ENCODE results near the gene MGA.
"Not testable (repeated sequence)": the region's sequence is repeated elsewhere in the genome, so short reads cannot be mapped to it uniquely, and the experiment has no call there.

MGA gene

DNA sequence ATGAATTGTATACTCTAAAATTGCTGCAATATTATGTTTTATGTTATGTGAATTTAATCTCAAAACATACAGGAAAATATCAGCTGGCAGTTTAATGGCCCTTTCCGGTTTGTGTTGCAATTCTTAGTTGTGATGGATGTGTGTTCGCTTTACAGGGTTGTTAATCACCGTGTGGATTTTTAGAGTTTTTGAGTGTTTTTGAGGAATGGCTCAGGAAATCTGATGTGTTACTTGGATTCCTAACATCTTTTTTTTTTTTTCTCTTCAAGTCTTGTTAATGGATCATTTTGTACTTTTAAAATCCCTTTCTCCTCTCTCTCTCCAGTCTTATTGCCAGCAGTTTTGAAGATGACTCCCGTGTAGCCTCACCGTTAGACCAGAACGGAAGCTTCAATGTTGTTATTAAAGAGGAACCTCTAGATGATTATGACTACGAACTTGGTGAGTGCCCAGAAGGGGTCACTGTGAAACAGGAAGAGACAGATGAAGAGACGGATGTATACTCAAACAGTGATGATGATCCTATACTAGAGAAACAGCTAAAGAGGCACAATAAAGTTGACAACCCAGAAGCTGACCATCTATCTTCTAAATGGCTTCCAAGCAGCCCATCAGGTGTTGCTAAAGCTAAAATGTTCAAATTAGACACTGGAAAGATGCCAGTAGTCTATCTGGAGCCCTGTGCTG lies 35.7 kb downstream of the MGA start:
- in situ Hi-C loops (cut with MboI; ENCODE audit: low pct_unique_long_range_greater_than_20kb, low sequenced_read_pairs): no loop called here
- DNase-seq: peak; percentile 90

DNA sequence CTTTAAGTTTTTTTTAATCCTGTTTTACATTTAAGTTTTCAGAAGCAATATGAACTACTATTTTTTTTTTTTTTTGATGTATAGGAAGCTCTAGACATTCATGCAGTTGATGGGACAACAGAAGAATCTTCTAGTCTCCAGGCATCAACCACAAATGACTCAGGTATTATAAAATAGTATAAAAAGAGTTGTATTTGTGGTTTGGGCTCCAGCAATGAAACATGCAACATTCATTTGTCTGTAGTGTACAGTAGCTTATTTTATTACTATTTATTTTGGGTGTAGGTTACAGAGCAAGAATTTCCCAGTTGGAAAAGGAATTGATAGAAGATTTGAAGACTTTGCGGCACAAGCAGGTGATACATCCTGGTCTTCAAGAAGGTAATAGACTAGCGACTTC lies 38.6 kb downstream of the MGA start:
- in situ Hi-C loops (cut with MboI; ENCODE audit: low pct_unique_long_range_greater_than_20kb, low sequenced_read_pairs): no loop called here
- DNase-seq: no peak

- DNase-seq: no peak
- in situ Hi-C loops (cut with MboI; ENCODE audit: low pct_unique_long_range_greater_than_20kb, low sequenced_read_pairs): no loop called here
Measured at GRCh38 chr15:41703120-41703519, 42.9 kb downstream of the MGA start.

- no peak for DNase-seq
- in situ Hi-C loops (cut with MboI; ENCODE audit: low pct_unique_long_range_greater_than_20kb, low sequenced_read_pairs): no loop called here
Measured at GRCh38 chr15:41713047-41713446, 52.8 kb downstream of the MGA start.

DNA sequence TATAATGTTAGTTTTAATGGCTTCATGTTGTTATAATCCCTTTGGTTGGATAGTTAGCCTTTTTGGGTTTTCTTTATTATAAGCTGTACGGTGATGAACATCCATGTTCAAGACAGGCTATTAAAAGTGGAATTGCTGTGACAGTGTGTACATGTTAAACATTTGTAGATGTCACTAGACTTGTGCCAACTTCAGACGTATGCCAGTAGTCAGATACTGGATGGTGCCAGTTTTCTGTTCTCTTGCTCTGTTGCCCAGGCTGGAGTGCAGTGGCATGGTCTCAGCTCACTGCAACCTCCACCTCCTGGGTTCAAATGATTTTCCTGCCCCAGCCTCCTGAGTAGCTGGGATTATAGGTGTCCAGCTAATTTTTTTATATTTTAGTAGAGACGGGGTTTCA lies 54.1 kb downstream of the MGA start:
- DNase-seq: no peak
- in situ Hi-C loops (cut with MboI; ENCODE audit: low pct_unique_long_range_greater_than_20kb, low sequenced_read_pairs): no loop called here

DNA sequence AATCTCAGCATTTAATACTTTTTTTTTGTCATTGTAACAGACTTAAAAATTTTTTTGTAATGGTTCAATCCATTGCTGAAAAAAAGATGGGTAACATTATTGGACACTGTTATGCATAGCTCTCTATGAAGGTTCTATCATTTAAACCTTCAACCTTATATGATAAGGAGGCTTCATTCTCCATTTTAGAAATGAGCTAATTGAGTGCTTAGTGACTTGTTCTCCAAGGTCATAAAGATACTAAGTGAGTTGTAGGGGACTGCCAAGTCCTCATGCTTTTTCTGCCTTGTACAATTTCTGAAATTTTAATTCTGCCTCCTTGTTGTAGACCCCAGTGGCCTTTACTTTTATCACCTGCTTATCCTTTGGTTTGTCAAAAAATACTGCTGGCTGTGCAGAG lies 56.7 kb downstream of the MGA start:
- in situ Hi-C loops (cut with MboI; ENCODE audit: low pct_unique_long_range_greater_than_20kb, low sequenced_read_pairs): no loop called here
- DNase-seq: no peak

DNA sequence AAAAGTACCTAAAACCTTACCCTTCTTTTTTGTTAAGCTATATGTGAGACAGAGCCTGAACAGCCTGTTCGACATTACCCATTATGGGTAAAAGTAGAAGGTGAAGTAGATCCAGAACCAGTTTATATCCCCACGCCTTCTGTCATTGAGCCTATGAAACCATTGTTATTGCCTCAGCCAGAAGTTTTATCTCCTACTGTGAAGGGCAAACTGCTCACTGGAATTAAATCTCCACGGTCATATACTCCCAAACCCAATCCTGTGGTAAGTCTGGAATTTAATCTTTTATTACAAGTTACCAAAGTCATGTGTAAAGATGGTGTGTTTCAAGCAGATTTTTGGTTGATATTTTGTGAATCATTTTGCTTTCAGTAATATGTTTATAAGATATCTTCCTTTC lies 66.9 kb downstream of the MGA start:
- DNase-seq: no peak
- in situ Hi-C loops (cut with MboI; ENCODE audit: low pct_unique_long_range_greater_than_20kb, low sequenced_read_pairs): no loop called here

DNA sequence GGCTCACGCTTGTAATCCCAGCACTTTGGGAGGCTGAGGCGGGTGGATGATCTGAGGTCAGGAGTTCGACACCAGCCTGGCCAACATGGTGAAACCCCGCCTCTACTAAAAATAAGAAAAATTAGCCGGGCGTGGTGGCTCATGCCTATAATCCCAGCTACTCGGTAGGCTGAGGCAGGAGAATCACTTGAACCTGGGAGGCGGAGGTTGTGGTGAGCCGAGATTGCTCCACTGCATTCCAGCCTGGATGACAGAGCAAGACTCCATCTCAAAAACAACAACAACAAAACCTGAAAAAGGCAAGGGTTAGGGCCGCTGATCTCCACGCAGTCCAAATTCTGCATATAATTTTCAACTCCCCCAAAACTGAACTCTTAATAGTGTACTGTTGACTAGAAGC lies 67.9 kb downstream of the MGA start:
- DNase-seq; in situ Hi-C loops (cut with MboI; ENCODE audit: low pct_unique_long_range_greater_than_20kb, low sequenced_read_pairs): not testable (repeated sequence)

DNA sequence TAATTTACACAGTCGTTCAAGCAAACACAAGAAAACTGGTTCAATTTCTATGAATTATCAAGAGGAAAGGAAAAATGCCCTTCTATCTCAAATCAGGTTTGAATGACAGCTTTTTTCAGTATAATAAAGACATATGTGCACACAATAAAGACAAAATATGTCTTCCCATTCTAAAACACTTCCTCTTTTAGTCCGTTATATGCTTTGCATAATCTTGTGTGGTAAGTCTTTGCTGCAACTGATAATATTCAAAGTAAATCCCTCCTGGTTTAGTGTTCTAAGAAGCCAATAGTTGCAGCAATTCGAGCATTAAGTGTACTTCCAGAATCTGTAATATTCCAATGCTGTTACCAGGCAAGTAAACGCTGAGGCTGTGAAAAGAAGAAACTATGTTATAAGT lies 70.3 kb downstream of the MGA start:
- in situ Hi-C loops (cut with MboI; ENCODE audit: low pct_unique_long_range_greater_than_20kb, low sequenced_read_pairs): no loop called here
- peak; percentile 62 for DNase-seq

- DNase-seq: no peak
- in situ Hi-C loops (cut with MboI; ENCODE audit: low pct_unique_long_range_greater_than_20kb, low sequenced_read_pairs): no loop called here
Measured at GRCh38 chr15:41732483-41732882, 72.3 kb downstream of the MGA start.

DNA sequence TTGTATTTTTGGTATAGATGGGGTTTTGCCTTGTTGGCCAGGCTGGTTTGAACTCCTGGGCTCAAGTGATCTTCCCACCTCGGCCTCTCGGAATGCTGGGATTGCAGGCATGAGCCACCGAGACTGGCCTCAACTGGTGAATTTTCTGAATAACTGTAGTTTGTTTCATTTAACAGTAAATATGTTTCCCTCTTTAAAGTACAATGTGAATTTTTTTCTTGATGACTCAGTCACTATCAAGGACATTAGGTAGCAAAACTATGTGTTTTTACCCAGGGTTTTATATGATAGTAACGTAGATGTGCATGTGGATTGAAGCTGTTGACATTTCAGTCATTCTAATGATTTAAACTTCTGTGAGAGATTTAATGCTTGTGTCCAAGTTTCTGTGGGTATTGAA lies 73.9 kb downstream of the MGA start:
- DNase-seq: no peak
- in situ Hi-C loops (cut with MboI; ENCODE audit: low pct_unique_long_range_greater_than_20kb, low sequenced_read_pairs): no loop called here

- DNase-seq: no peak
- in situ Hi-C loops (cut with MboI; ENCODE audit: low pct_unique_long_range_greater_than_20kb, low sequenced_read_pairs): no loop called here
Measured at GRCh38 chr15:41735046-41735445, 74.8 kb downstream of the MGA start.

- not testable (repeated sequence) for DNase-seq
Measured at GRCh38 chr15:41735492-41735891, 75.3 kb downstream of the MGA start.

DNA sequence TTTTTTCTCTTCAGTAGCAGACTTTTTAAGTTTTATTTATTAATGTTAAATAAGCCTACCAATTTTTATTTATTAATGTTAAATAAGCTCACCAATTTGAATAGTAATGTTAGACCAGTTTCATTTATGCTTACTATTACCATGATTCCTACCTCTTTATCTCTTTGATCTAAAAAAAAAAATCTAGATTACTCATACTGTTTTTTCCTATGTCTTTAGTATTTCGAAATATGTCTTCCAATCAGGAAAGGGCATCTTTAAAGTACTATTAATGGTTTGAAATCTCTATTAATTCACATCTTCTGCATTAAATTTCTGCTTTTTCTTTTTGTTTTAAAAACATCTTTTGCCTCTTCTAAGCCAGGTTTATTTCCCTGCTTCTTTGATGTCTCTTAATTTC lies 86.6 kb downstream of the MGA start:
- no peak for DNase-seq
- in situ Hi-C loops (cut with MboI; ENCODE audit: low pct_unique_long_range_greater_than_20kb, low sequenced_read_pairs): no loop called here

More at GRCh38 chr15:41735492-41735891, 75.3 kb downstream of the MGA start:
- in situ Hi-C loops (cut with MboI; ENCODE audit: low pct_unique_long_range_greater_than_20kb, low sequenced_read_pairs): not testable (repeated sequence)

DNA sequence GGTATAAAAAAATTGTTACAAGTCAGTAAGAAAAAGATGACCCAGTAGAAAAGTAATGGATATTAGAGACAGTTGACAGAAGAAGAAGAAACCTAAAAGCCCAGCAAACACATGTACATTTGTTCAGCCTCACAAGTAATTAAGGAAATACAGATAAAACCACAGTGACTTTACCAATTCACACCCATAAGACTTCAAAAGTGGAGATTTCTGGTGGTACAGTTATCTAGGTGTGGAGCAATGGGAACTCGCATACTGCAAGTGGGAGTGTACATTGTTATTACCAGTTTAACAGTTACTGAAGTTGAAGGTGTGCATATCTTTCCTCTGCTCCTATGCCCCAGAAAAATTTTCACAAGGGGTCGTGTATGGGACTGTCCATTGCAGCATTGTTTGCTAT lies 96.0 kb downstream of the MGA start:
- no peak for DNase-seq
- in situ Hi-C loops (cut with MboI; ENCODE audit: low pct_unique_long_range_greater_than_20kb, low sequenced_read_pairs): no loop called here

DNA sequence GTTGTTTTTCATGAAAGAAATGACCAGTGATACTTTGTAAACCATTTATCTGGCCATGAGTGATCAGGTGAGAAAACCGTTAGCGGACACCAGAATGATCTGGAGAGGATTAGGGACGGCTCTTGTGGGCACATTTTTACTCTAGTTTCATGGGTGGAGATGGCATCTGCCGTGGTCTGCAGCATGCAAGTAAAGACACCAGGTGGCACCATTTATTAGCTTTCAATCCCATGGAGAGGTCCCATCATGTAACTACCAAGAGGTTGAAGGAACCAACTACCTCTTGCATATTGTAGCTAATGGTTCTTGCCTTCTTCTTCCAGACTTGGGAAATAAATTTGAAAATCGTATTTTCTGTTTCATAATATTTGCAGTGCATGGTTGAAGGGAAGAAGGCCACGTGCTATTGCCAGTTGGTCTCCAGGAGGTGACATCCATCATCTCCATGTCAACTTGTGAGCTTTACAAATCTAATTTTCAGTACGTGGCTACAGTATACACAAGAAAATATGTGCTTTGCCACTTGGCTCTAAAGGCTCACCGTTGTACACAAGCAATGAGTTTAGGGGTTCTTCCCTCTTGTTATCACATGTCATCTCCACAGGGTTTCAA lies 112.6 kb downstream of the MGA start:
- in situ Hi-C loops (cut with MboI; ENCODE audit: low pct_unique_long_range_greater_than_20kb, low sequenced_read_pairs): no loop called here
- DNase-seq: peak; percentile 91

DNA sequence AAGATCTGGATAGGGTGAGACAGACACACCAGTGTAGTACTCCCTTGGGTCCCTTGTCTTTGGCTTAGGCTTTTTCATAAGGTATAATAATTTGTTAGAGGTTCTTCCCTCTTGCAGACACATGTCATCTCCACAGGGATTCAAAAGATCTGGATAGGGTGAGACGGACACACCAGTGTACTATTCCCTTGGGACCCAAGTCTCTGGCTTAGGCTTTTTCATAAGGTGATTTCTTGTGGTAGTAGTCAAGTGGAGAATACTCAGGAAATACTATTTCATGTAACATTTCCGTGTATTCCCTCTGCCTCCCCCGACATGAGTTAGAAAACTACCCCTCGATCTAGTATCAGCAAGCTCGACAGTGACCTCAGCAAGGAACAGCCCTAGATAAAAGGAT lies 113.1 kb downstream of the MGA start:
- in situ Hi-C loops (cut with MboI; ENCODE audit: low pct_unique_long_range_greater_than_20kb, low sequenced_read_pairs): no loop called here
- DNase-seq: peak; percentile 25

GRCh38 chr15:41773729-41774061 lies 113.5 kb downstream of the MGA start:
- in situ Hi-C loops (cut with MboI; ENCODE audit: low pct_unique_long_range_greater_than_20kb, low sequenced_read_pairs): no loop called here
- DNase-seq: no peak

DNA sequence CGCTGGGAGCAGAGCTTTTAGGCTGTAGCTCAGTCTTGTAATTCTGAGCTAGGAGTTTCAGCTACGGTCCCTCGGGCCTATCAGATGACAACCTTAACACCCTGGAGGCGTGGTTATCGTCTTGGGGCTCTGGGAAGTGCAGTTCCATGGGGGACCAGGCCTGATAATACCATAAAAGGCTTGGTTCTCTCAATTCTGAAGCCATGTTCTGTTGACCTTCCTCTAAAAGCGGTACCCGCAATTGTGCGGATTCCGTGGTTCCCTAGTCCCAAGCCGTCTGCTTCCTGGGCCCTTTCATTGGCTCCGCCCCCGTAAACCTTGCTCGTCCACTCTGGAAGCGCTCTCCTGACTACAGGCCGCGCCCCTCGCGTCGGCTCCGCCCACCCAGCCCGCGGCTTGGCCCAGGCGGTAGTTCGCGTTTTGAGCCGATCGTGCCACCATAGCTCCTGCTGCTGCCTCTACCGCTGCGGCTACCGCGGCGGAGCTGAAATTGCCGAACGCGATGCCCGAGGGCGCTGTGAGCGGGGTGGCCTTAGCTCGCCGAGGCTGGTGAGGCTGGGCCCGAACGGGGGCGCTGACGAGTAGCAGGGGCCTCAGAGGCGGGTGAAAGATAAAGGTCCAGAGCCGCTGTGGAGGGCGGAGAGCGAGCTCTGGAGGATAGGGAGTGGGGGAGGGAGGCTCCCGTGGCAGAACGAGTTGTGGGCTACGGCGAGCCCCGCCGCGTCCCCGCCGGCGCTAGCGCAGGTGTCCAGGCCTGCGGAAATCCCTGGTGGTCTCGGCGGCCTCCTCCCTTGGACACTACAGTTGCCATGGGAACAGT lies 114.1 kb downstream of the MGA start, which contains the start of gene MAPKBP1:
Gene MAPKBP1 (plus strand): TSS at position 423 of the 820 bp plus-strand sequence. CDS start 792 bp downstream, outside the sequence.
- DNase-seq: peak; percentile 100
- in situ Hi-C loops (cut with MboI; ENCODE audit: low pct_unique_long_range_greater_than_20kb, low sequenced_read_pairs): no loop called here

- no peak for DNase-seq
- in situ Hi-C loops (cut with MboI; ENCODE audit: low pct_unique_long_range_greater_than_20kb, low sequenced_read_pairs): no loop called here
Measured at GRCh38 chr15:41774882-41775417, 114.7 kb downstream of the MGA start.
